Measurements from ENCODE around the gene RPA1.

The RPA1 gene

DNA sequence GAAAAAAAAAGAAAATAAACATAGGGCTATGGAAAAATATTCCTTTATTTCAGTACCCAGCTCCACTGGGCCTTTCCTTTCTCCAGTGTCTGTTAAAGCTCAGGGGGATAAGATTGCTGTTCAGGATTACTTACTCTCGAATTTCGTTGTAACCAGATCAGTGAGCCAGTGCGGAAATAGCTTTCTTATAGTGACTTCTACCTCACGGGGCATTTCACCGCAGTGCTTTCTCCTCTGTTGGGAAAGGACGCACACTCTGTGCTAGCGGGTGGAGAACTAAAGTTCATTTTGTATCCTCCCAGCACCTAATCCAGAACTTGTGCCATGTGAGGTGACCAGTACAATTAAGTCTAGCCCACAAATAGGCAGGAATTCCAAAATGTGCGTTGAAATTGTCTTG lies 38.3 kb downstream of the RPA1 start:
- TF ChIP-seq POLR2AphosphoS5 (IDR thresholded peaks at IDR 0.05; ENCODE audit: low read depth, low read length): no peak
- TF ChIP-seq POLR2A (IDR thresholded peaks at IDR 0.05; ENCODE audit: low read depth, low read length): no peak
- TF ChIP-seq TAF1 (IDR thresholded peaks at IDR 0.05; ENCODE audit: borderline replicate concordance, low read depth, low read length): no peak
- DNase-seq (ENCODE audit: insufficient read length) (no peak), FAIRE-seq (no peak)

DNA sequence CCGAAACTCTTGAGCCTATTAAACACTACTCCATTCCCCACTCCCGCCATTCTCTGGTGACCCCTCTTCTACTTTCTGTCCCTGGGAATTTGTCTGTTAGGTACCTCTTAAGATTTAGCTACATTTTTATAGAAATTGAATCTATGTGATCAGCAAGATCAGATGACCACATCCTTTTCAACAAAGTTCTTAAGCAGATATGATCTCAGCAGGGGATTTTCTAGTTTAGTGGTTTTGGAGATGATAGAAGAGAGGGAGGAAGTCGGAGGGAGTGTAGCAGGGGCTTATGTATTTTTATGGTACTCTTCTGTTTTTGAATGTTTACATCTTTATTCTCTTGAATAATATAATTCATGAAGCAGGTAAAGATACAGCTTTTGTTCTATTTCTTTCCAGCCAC lies 40.8 kb downstream of the RPA1 start:
- FAIRE-seq (no peak), DNase-seq (ENCODE audit: insufficient read length) (no peak)
- TF ChIP-seq POLR2A (IDR thresholded peaks at IDR 0.05; ENCODE audit: low read depth, low read length): no peak
- TF ChIP-seq POLR2AphosphoS5 (IDR thresholded peaks at IDR 0.05; ENCODE audit: low read depth, low read length): no peak
- TF ChIP-seq TAF1 (IDR thresholded peaks at IDR 0.05; ENCODE audit: borderline replicate concordance, low read depth, low read length): no peak

DNA sequence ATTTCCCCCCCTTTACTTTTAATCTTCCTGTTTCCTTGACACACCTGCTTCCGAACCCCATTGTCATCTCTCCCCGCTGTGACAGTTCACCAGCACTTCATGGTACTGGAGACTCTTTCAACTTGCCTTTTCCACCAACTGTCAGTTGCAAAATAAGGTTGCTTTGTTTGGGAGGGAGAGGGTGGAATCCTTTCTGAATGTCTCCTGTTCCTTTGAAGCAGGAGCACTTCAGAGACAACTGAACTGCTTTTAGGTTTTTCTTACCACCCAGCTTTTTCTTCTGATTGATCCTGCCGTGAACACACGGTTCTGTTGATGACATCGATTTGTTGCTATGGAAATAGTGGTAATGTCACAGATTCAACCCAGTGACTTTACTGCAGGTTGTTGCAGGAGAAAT lies 42.0 kb downstream of the RPA1 start:
- FAIRE-seq (peak; percentile 9), DNase-seq (ENCODE audit: insufficient read length) (no peak)
- TF ChIP-seq TAF1 (IDR thresholded peaks at IDR 0.05; ENCODE audit: borderline replicate concordance, low read depth, low read length): no peak
- no peak for TF ChIP-seq POLR2AphosphoS5 (IDR thresholded peaks at IDR 0.05; ENCODE audit: low read depth, low read length)
- TF ChIP-seq POLR2A (IDR thresholded peaks at IDR 0.05; ENCODE audit: low read depth, low read length): no peak

DNA sequence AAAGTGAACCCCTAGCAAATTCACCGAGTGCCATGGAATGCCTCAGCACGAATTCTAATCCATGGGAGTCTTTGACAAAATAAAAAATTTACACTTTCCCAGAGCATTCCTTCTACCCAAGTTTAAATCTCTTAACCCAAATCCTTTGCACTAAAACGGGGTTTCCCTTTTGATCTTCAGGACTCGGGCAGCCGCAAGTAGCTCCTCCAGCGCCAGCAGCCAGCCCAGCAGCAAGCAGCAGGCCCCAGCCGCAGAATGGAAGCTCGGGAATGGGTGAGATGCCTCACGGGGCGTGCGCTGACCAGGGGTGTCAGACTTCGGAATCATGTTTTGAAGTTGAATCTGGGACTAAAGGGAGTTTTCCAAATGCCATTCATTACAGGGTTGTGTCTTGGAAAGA lies 42.4 kb downstream of the RPA1 start:
- FAIRE-seq (no peak), DNase-seq (ENCODE audit: insufficient read length) (no peak)
- TF ChIP-seq POLR2AphosphoS5 (IDR thresholded peaks at IDR 0.05; ENCODE audit: low read depth, low read length) (no peak), TAF1 (IDR thresholded peaks at IDR 0.05; ENCODE audit: borderline replicate concordance, low read depth, low read length) (no peak), POLR2A (IDR thresholded peaks at IDR 0.05; ENCODE audit: low read depth, low read length) (no peak)

DNA sequence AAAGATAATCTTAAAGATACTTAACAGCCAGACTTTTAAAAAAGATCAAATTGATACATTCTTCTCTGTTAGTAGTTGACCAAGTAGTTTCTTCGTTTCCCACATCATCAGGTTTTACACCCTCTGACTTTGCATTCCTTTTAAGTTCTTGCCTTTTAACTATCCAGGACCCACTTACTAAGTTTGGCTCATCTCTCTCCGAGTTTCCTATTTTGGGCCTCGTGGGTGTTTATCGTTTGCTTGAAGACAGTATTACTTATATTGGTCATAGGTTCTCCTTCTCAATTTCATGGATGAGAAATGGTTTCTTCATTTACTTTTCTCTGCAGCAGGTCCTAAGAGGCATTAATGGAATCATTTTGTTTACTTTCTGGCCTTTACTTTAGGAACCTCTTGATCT lies 43.2 kb downstream of the RPA1 start:
- DNase-seq (ENCODE audit: insufficient read length) (no peak), FAIRE-seq (no peak)
- TF ChIP-seq TAF1 (IDR thresholded peaks at IDR 0.05; ENCODE audit: borderline replicate concordance, low read depth, low read length) (no peak), POLR2A (IDR thresholded peaks at IDR 0.05; ENCODE audit: low read depth, low read length) (no peak), POLR2AphosphoS5 (IDR thresholded peaks at IDR 0.05; ENCODE audit: low read depth, low read length) (no peak)

DNA sequence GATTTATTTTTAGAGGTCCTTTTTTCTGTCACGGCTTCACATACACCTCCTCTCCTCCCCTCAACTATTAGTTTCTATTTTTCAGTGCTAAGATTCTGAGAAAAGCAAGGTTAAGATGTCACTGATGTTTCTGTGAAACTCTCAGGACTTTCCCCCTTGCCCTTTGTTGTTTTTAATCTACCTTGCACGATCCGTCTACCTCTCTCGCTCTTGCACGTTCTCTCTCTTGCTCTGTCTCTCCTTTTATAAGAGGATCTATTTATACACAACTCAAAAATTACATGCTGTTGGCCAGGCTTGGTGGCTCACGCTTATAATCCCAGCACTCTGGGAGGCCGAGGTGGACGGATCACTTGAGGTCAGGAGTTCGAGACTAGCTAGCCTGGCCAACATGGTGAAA lies 43.6 kb downstream of the RPA1 start:
- TF ChIP-seq POLR2A (IDR thresholded peaks at IDR 0.05; ENCODE audit: low read depth, low read length) (no peak), POLR2AphosphoS5 (IDR thresholded peaks at IDR 0.05; ENCODE audit: low read depth, low read length) (no peak), TAF1 (IDR thresholded peaks at IDR 0.05; ENCODE audit: borderline replicate concordance, low read depth, low read length) (no peak)
- no peak for DNase-seq (ENCODE audit: insufficient read length)
- peak; percentile 93 for FAIRE-seq

DNA sequence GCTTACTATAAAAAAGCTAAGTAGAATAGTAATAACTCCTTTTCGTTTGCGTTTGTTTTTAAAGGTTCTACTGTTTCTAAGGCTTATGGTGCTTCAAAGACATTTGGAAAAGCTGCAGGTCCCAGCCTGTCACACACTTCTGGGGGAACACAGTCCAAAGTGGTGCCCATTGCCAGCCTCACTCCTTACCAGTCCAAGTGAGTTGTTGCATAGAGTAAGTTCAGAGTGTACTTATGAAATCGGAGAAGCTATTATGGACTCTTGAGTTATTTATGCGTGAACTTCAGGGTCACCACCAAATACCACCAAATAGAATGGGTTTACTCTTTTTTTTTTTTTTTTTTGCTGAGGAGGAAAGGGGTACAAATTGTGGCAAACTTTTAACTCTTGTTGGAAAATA lies 45.8 kb downstream of the RPA1 start:
- TF ChIP-seq TAF1 (IDR thresholded peaks at IDR 0.05; ENCODE audit: borderline replicate concordance, low read depth, low read length): no peak
- no peak for FAIRE-seq

DNA sequence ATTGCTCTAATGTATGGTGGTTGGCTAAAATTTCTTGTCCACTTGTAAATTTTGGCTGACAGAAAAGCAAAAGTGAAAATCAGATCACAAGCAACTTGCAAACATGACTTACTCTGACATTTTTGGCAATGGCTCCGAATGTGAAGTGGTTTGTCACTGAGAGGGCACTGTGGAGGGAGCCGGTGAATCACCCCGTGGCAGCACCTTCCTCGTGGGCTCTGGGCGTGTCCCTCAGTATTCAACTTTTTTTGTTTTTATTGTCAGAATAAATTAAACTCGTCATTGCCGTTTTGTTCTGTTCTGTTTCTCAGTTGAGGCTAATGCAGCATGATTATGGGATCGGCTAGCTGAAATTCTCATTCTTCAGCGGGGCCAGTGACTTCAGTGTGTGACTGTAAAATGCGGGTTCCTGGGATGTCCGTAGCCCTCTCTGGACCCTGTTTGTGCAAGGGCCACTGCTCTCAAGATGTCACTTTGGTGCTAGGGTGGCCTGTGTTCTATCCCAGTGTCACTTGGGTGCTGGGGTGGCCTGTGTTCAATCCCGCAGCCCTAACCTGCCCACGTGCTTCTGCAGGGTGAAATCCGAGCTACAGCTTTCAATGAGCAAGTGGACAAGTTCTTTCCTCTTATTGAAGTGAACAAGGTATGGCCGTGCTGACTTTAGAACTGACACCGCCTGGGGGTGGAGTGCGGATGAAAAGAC lies 48.8 kb downstream of the RPA1 start:
- no peak for FAIRE-seq
- TF ChIP-seq POLR2A (IDR thresholded peaks at IDR 0.05; ENCODE audit: low read depth, low read length) (no peak), POLR2AphosphoS5 (IDR thresholded peaks at IDR 0.05; ENCODE audit: low read depth, low read length) (no peak), TAF1 (IDR thresholded peaks at IDR 0.05; ENCODE audit: borderline replicate concordance, low read depth, low read length) (no peak)
- DNase-seq (ENCODE audit: insufficient read length): no peak

More for the DNA sequence above, 45.8 kb downstream of the RPA1 start:
- no peak for DNase-seq (ENCODE audit: insufficient read length)

DNA sequence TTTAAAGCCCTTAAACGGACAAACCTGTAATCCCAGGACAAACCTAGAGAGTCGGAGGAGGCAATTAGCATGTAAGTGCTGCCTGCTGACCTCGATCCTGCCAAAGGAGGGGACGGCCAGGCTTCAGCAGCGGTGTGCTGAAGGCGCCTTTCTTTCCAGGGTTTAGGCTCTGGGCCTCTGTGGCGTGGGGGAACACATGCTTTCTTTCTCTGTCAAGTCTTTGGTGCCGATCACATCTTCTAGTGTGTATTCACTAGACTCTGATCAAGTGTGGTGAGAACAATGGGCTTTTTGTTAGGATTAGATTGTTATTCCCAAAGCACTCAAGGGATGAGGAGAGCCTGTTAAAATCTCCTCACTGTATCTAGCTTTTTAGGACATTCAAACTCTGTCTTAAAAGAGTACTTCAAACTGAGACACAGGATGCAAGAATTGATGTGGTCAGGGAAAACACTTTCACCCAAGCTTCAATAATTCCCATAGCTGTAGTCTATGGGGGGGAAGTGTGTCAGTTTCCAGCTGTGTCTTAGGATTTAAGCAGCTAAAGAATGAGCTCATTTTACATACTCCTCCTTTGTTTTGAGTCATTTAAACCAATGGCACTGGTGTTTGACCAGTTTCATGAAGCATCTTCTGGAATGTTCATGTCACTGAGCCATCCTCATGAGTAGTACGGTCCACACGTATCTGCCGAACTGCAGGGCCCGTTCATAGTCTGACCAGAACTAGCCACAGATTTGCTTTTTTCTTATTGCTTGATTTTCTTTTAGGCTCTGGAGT lies 51.2 kb downstream of the RPA1 start:
- no peak for FAIRE-seq
- no peak for DNase-seq (ENCODE audit: insufficient read length)
- TF ChIP-seq POLR2AphosphoS5 (IDR thresholded peaks at IDR 0.05; ENCODE audit: low read depth, low read length) (no peak), POLR2A (IDR thresholded peaks at IDR 0.05; ENCODE audit: low read depth, low read length) (no peak), TAF1 (IDR thresholded peaks at IDR 0.05; ENCODE audit: borderline replicate concordance, low read depth, low read length) (no peak)

DNA sequence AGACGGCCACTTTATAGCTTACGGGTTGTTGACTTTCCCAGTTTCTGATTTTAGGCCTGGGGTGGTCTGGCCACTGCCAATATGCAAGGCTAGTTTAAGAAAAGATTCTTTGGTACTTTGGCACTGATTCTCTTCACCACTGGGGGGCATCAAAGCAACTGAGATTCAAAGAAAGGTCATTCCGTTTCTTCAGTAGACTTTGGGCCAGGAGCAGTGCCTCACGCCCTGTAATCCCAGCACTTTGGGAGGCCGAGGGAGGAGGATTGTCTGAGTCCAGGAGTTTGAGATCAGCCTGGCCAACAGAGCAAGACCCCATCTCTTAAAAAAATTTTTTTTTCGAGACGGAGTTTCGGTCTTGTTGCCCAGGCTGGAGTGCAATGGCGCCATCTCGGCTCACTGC lies 53.0 kb downstream of the RPA1 start:
- FAIRE-seq: peak; percentile 27
- TF ChIP-seq TAF1 (IDR thresholded peaks at IDR 0.05; ENCODE audit: borderline replicate concordance, low read depth, low read length) (no peak), POLR2A (IDR thresholded peaks at IDR 0.05; ENCODE audit: low read depth, low read length) (no peak), POLR2AphosphoS5 (IDR thresholded peaks at IDR 0.05; ENCODE audit: low read depth, low read length) (no peak)
- DNase-seq (ENCODE audit: insufficient read length): no peak

DNA sequence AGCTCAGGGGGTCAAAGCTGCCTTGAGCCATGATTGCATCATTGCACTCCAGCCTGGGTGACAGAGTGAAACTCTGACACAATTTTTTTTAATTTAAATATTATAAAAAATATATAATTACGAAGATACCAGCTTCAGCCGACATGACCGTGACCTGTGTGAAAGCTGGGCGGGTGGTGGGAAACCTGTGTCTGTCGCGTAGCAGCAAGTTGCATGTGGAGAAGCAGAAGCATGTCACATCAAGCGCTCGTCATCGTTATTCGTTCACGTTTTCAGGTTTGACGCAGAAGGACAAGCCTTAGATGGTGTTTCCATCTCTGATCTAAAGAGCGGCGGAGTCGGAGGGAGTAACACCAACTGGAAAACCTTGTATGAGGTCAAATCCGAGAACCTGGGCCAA lies 53.7 kb downstream of the RPA1 start:
- DNase-seq (ENCODE audit: insufficient read length) (no peak), FAIRE-seq (no peak)
- no peak for TF ChIP-seq POLR2A (IDR thresholded peaks at IDR 0.05; ENCODE audit: low read depth, low read length)
- no peak for TF ChIP-seq TAF1 (IDR thresholded peaks at IDR 0.05; ENCODE audit: borderline replicate concordance, low read depth, low read length)
- no peak for TF ChIP-seq POLR2AphosphoS5 (IDR thresholded peaks at IDR 0.05; ENCODE audit: low read depth, low read length)

DNA sequence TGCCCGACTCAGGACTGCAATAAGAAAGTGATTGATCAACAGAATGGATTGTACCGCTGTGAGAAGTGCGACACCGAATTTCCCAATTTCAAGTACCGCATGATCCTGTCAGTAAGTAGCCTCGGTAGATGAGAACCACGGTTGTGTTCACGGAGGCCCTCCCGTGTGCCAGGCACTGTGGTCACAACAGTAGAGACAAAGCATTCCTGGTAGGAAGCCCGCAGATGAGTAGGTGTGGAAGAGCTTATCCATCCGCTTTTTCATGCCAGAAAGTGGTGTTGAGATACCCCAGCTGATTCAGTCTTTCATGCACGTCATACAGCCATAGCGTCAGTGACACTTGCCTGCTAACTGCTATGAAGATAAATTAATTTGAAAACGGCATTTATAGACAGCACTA lies 58.9 kb downstream of the RPA1 start:
- DNase-seq (ENCODE audit: insufficient read length) (no peak), FAIRE-seq (no peak)
- TF ChIP-seq POLR2AphosphoS5 (IDR thresholded peaks at IDR 0.05; ENCODE audit: low read depth, low read length) (no peak), POLR2A (IDR thresholded peaks at IDR 0.05; ENCODE audit: low read depth, low read length) (no peak), TAF1 (IDR thresholded peaks at IDR 0.05; ENCODE audit: borderline replicate concordance, low read depth, low read length) (no peak)
